Liver (tissue), 9 donors: ENCODE data around the gene KRTAP1-3. TPM values are rescaled to one million over a fixed set of nuclear protein-coding genes. Genes with fewer than 3 reads are reported as not detected.

Source experiments
- DNase-seq: peaks from one replicate; pipeline ENCODE4 v3.0.0-alpha.2; 2017; ENCODE audit warnings: low spot score
- H3K27ac ChIP-seq, 2 donors: one replicate each; pipeline ENCODE4 v1.7.0; 2013; ENCODE audit warnings: inconsistent platforms in 2 of 2, low read length in 2 of 2, control low read depth in 1 of 2, low read depth in 1 of 2, mild to moderate bottlenecking in 1 of 2
- H3K27me3 ChIP-seq, 4 donors: one replicate each; pipeline versions ENCODE4 v1.6.1 to v1.7.0; 2013; ENCODE audit warnings: low read length in 3 of 4, inconsistent platforms in 1 of 4, mild to moderate bottlenecking in 1 of 4, moderate library complexity in 1 of 4; ENCODE audit not compliant: control insufficient read depth in 4 of 4, insufficient read depth in 4 of 4
- H3K36me3 ChIP-seq, 4 donors: one replicate each; pipeline versions ENCODE4 v1.6.1 to v1.7.0; 2013; ENCODE audit warnings: low read length in 3 of 4, mild to moderate bottlenecking in 3 of 4, low read depth in 1 of 4, moderate library complexity in 1 of 4; ENCODE audit not compliant: control insufficient read depth in 4 of 4, insufficient read depth in 3 of 4
- H3K4me1 ChIP-seq, 4 donors: one replicate each; pipeline versions ENCODE4 v1.6.1 to v1.7.0; 2013; ENCODE audit warnings: low read length in 3 of 4, mild to moderate bottlenecking in 3 of 4, moderate library complexity in 1 of 4; ENCODE audit not compliant: control insufficient read depth in 4 of 4, insufficient read depth in 4 of 4
- H3K4me3 ChIP-seq, 3 donors: one replicate each; pipeline versions ENCODE4 v1.6.1 to v1.7.0; 2013; ENCODE audit warnings: low read length in 3 of 3, control low read depth in 1 of 3, low read depth in 1 of 3, mild to moderate bottlenecking in 1 of 3
- H3K9ac ChIP-seq, 2 donors: one replicate each; pipeline ENCODE4 v1.7.0; 2013; ENCODE audit warnings: low read length in 2 of 2, mild to moderate bottlenecking in 2 of 2, moderate library complexity in 2 of 2, control low read depth in 1 of 2, low read depth in 1 of 2
- H3K9me3 ChIP-seq, 4 donors: one replicate each; pipeline versions ENCODE4 v1.6.1 to v1.7.0; 2013; ENCODE audit warnings: low read length in 3 of 4; ENCODE audit not compliant: control insufficient read depth in 4 of 4
- ATF3 ChIP-seq: IDR thresholded peaks from 2 replicates; pipeline ENCODE4 v1.6.1; 2016; ENCODE audit warnings: antibody characterized with exemption
- EGR1 ChIP-seq, 2 donors: IDR thresholded peaks; 2 replicates each; pipeline ENCODE4 v1.6.1; 2016 to 2018; ENCODE audit warnings: antibody characterized with exemption in 2 of 2, low read depth in 2 of 2
- FOXA2 ChIP-seq: IDR thresholded peaks from 2 replicates; pipeline ENCODE4 v1.6.1; 2016; ENCODE audit warnings: antibody characterized with exemption
- GABPA ChIP-seq, 2 donors: IDR thresholded peaks in 1 of 2; conservative IDR thresholded peaks in 1 of 2; 2 replicates each; pipeline ENCODE4 v1.6.1; 2016; ENCODE audit warnings: antibody characterized with exemption in 2 of 2, mild to moderate bottlenecking in 1 of 2, moderate library complexity in 1 of 2
- HNF4A ChIP-seq, 2 donors: conservative IDR thresholded peaks; 2 replicates each; pipeline ENCODE4 v1.6.1; 2016; ENCODE audit warnings: antibody characterized with exemption in 2 of 2, mild to moderate bottlenecking in 2 of 2
- HNF4G ChIP-seq: IDR thresholded peaks from 2 replicates; pipeline ENCODE4 v1.6.1; 2016; ENCODE audit warnings: antibody characterized with exemption
- JUND ChIP-seq, 2 donors: IDR thresholded peaks; 2 replicates each; pipeline ENCODE4 v1.6.1; 2016; ENCODE audit warnings: antibody characterized with exemption in 2 of 2
- NR2F2 ChIP-seq: IDR thresholded peaks from 2 replicates; pipeline ENCODE4 v1.6.1; 2016; ENCODE audit warnings: antibody characterized with exemption
- RAD21 ChIP-seq, 2 donors: IDR thresholded peaks; 2 replicates each; pipeline ENCODE4 v1.6.1; 2016; ENCODE audit warnings: antibody characterized with exemption in 2 of 2, mild to moderate bottlenecking in 2 of 2
- RXRA ChIP-seq, 2 donors: IDR thresholded peaks; 2 replicates each; pipeline ENCODE4 v1.6.1; 2017 to 2018; ENCODE audit warnings: antibody characterized with exemption in 2 of 2, mild to moderate bottlenecking in 1 of 2
- SP1 ChIP-seq: IDR thresholded peaks from 2 replicates; pipeline ENCODE4 v1.6.1; 2018; ENCODE audit warnings: antibody characterized with exemption, mild to moderate bottlenecking
- TAF1 ChIP-seq: conservative IDR thresholded peaks from 2 replicates; pipeline ENCODE4 v1.6.1; 2016; ENCODE audit warnings: antibody characterized with exemption, mild to moderate bottlenecking
- YY1 ChIP-seq: IDR thresholded peaks from 2 replicates; pipeline ENCODE4 v1.6.1; 2016; ENCODE audit warnings: antibody characterized with exemption, mild to moderate bottlenecking
- ZBTB33 ChIP-seq: IDR thresholded peaks from 2 replicates; pipeline ENCODE4 v1.6.1; 2016; ENCODE audit warnings: antibody characterized with exemption
- WGBS: extraction: QIAGEN DNeasy Blood & Tissue Kit; methylation state at CpG from one replicate; pipeline ENCODE4 v1.1.7; 2013; 5-methylcytosine and 5-hydroxymethylcytosine counted together
- polyA plus RNA-seq, 2 donors: library from polyadenylated mRNA; stranded (reverse) in 1 of 2; unstranded in 1 of 2; fragments of 200-250 nt in 1 of 2; fragments of >200 nt in 1 of 2; fragmentation: Nextera tagmentation in 1 of 2; extraction: Ambion mirVana in 1 of 2; gene quantifications; one replicate each; pipeline versions ENCODE4 v1.2.1 to v1.2.3, GENCODE V29; 2013 to 2015
- total RNA-seq, 2 donors: library from RNA; depleted of rRNA; stranded (reverse); fragments of >200 nt; gene quantifications; one replicate each; pipeline ENCODE4 v1.2.3, GENCODE V29; 2014
- TF ChIP-seq, protein P1 (sequence below): IDR thresholded peaks from 2 replicates; pipeline ENCODE4 v1.6.1; 2016; ENCODE audit warnings: antibody characterized with exemption
- TF ChIP-seq, protein P2 (sequence below): fragments of 150-350 bp; IDR thresholded peaks from 2 replicates; pipeline ENCODE4 v1.5.1; 2017; ENCODE audit warnings: improper control_type of control experiment, low read depth, low read length; ENCODE audit not compliant: missing input control
- TF ChIP-seq, protein P3 (sequence below): IDR thresholded peaks from 2 replicates; pipeline ENCODE4 v1.6.1; 2016; ENCODE audit warnings: antibody characterized with exemption, mild to moderate bottlenecking
- donor health status: healthy.
- donor health status: healthy.
- donor health status: healthy.
- donor health status: healthy.
- donor health status: healthy.

Gene KRTAP1-3
- total and polyA plus RNA-seq, 4 donors, result not detected

GRCh38 chr17:40993839-40994238, 40.8 kb downstream of the KRTAP1-3 start, which contains the start of gene KRTAP3-3:
KRTAP3-3 (minus strand) TSS chr17:40994164; CDS start chr17:40994097, 67 bp downstream.
- WGBS, result 50% methylated on average over 4 of the region's 4 CpGs
- H3K9me3 ChIP-seq, result no peaks in the 10 kb centered on the region
- H3K9ac ChIP-seq, result no peak within 1 kb of the TSS
- no peak for DNase-seq
- H3K4me3 ChIP-seq, result no peak within 1 kb of the TSS
- H3K27ac ChIP-seq, result no peak within 1 kb of the TSS
- peaks cover 0 to 11% (median 0%) of the 10 kb centered on the region in 4 donors for H3K27me3 ChIP-seq
- H3K36me3 ChIP-seq, result no peaks in the 10 kb centered on the region
- no peak for TF ChIP-seq YY1
- no peak for TF ChIP-seq HNF4A (conservative IDR thresholded peaks at IDR 0.05)
- TF ChIP-seq, protein P1, sequence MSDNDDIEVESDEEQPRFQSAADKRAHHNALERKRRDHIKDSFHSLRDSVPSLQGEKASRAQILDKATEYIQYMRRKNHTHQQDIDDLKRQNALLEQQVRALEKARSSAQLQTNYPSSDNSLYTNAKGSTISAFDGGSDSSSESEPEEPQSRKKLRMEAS, result no peak
- TF ChIP-seq, protein P2, sequence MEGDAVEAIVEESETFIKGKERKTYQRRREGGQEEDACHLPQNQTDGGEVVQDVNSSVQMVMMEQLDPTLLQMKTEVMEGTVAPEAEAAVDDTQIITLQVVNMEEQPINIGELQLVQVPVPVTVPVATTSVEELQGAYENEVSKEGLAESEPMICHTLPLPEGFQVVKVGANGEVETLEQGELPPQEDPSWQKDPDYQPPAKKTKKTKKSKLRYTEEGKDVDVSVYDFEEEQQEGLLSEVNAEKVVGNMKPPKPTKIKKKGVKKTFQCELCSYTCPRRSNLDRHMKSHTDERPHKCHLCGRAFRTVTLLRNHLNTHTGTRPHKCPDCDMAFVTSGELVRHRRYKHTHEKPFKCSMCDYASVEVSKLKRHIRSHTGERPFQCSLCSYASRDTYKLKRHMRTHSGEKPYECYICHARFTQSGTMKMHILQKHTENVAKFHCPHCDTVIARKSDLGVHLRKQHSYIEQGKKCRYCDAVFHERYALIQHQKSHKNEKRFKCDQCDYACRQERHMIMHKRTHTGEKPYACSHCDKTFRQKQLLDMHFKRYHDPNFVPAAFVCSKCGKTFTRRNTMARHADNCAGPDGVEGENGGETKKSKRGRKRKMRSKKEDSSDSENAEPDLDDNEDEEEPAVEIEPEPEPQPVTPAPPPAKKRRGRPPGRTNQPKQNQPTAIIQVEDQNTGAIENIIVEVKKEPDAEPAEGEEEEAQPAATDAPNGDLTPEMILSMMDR, result no peak
- TF ChIP-seq NR2F2, result no peak
- no peak for TF ChIP-seq GABPA (IDR thresholded peaks at IDR 0.05 in 1 of 2, conservative IDR thresholded peaks at IDR 0.05 in 1 of 2)
- TF ChIP-seq FOXA2, result no peak
- no peak for TF ChIP-seq HNF4G
- TF ChIP-seq RXRA (IDR thresholded peaks at IDR 0.05), result no peak
- no peak for TF ChIP-seq RAD21 (IDR thresholded peaks at IDR 0.05)
- no peak for TF ChIP-seq JUND (IDR thresholded peaks at IDR 0.05)
- TF ChIP-seq ZBTB33, result no peak
- H3K4me1 ChIP-seq, result no peaks in the 10 kb centered on the region

- H3K4me1 ChIP-seq, result no peaks in the 10 kb centered on the region
- H3K27me3 ChIP-seq, result peaks cover 0 to 11% (median 0%) of the 10 kb centered on the region in 4 donors
- no peak overlapping the region for H3K27ac ChIP-seq
- H3K9ac ChIP-seq, result no peak overlapping the region
- TF ChIP-seq TAF1 (no peak), GABPA (IDR thresholded peaks at IDR 0.05 in 1 of 2, conservative IDR thresholded peaks at IDR 0.05 in 1 of 2) (no peak), RAD21 (IDR thresholded peaks at IDR 0.05) (no peak), RXRA (IDR thresholded peaks at IDR 0.05) (no peak), FOXA2 (no peak), ATF3 (no peak), YY1 (no peak), EGR1 (IDR thresholded peaks at IDR 0.05; ENCODE audit: low read depth in 2 of 2) (no peak), NR2F2 (no peak), HNF4G (no peak), ZBTB33 (no peak), JUND (IDR thresholded peaks at IDR 0.05) (no peak), SP1 (no peak)
- TF ChIP-seq, protein P1, result no peak
- TF ChIP-seq, protein P2, result no peak
- TF ChIP-seq, protein P3, sequence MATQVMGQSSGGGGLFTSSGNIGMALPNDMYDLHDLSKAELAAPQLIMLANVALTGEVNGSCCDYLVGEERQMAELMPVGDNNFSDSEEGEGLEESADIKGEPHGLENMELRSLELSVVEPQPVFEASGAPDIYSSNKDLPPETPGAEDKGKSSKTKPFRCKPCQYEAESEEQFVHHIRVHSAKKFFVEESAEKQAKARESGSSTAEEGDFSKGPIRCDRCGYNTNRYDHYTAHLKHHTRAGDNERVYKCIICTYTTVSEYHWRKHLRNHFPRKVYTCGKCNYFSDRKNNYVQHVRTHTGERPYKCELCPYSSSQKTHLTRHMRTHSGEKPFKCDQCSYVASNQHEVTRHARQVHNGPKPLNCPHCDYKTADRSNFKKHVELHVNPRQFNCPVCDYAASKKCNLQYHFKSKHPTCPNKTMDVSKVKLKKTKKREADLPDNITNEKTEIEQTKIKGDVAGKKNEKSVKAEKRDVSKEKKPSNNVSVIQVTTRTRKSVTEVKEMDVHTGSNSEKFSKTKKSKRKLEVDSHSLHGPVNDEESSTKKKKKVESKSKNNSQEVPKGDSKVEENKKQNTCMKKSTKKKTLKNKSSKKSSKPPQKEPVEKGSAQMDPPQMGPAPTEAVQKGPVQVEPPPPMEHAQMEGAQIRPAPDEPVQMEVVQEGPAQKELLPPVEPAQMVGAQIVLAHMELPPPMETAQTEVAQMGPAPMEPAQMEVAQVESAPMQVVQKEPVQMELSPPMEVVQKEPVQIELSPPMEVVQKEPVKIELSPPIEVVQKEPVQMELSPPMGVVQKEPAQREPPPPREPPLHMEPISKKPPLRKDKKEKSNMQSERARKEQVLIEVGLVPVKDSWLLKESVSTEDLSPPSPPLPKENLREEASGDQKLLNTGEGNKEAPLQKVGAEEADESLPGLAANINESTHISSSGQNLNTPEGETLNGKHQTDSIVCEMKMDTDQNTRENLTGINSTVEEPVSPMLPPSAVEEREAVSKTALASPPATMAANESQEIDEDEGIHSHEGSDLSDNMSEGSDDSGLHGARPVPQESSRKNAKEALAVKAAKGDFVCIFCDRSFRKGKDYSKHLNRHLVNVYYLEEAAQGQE, result no peak
- H3K9me3 ChIP-seq, result no peaks in the 10 kb centered on the region
- H3K36me3 ChIP-seq, result no peaks in the 10 kb centered on the region
- no peak for DNase-seq
- WGBS, result 87% methylated on average over 2 of the region's 2 CpGs
- H3K4me3 ChIP-seq, result no peak overlapping the region
Observed at GRCh38 chr17:40993084-40993483, 41.6 kb downstream of the KRTAP1-3 start.
